Endothelial cell of umbilical vein (primary cell): ENCODE data around the gene NYAP2. TPM values are rescaled to one million over a fixed set of nuclear protein-coding genes. Genes with fewer than 3 reads are reported as not detected.

Experiments used
- BruUV-seq: library from RNA; stranded (reverse); fragments of 400-500 nt; replicated peaks from 2 replicates; lab custom pipeline; 2021; lab: Mats Ljungman, UMichigan
- CTCF ChIA-PET: fragments of 300-600, 350-600 bp; sonication (Branson Sonifier 250); formaldehyde crosslinking; loops from one replicate; lab custom pipeline; 2021; ENCODE audit warnings: antibody characterized with exemption, inconsistent platforms; lab: Charles Lee
- POLR2A ChIA-PET: fragments of 300-600, 350-600 bp; sonication (Branson Sonifier 250); formaldehyde crosslinking; loops from one replicate; lab custom pipeline; 2021; ENCODE audit warnings: antibody characterized with exemption, inconsistent platforms; lab: Charles Lee
- DNase-seq: peaks from one replicate; pipeline ENCODE4 v3.0.0-alpha.2; 2011; ENCODE audit warnings: low read depth, low spot score
- FAIRE-seq: peaks from 2 replicates; lab custom pipeline; 2011; peaks lifted over from hg19 to GRCh38; lab: Jason Lieb, UNC
- H2AFZ ChIP-seq: 2 replicates; pipeline ENCODE4 v1.6.0; 2012; ENCODE audit warnings: low read depth, low read length, control low read depth, inconsistent platforms
- H3K27ac ChIP-seq: 2 replicates; pipeline ENCODE4 v1.5.1; 2011; ENCODE audit warnings: low read depth, mild to moderate bottlenecking, control low read depth, low read length, moderate library complexity; ENCODE audit not compliant: insufficient read depth
- H3K27me3 ChIP-seq, 2 experiments: 2 replicates each; pipeline versions ENCODE4 v1.6.0 to v1.6.1; 2011; ENCODE audit warnings: low read length in 2 of 2, mixed read lengths in 1 of 2; ENCODE audit not compliant: control insufficient read depth in 2 of 2, insufficient read depth in 2 of 2
- H3K36me3 ChIP-seq, 2 experiments: 2 replicates in 1 of 2; 3 replicates in 1 of 2; pipeline ENCODE4 v1.5.1; 2011; ENCODE audit warnings: low read length in 2 of 2, mild to moderate bottlenecking in 1 of 2, moderate library complexity in 1 of 2; ENCODE audit not compliant: control insufficient read depth in 2 of 2, insufficient read depth in 2 of 2; ENCODE audit errors: extremely low read depth in 1 of 2
- H3K4me1 ChIP-seq: 3 replicates; pipeline ENCODE4 v1.5.1; 2011; ENCODE audit warnings: mild to moderate bottlenecking, low read length; ENCODE audit not compliant: control insufficient read depth, insufficient read depth; ENCODE audit errors: extremely low read depth
- H3K4me2 ChIP-seq: 2 replicates; pipeline ENCODE4 v1.6.1; 2011; ENCODE audit warnings: low read length, control low read depth, mixed read lengths; ENCODE audit not compliant: insufficient read depth
- H3K4me3 ChIP-seq, 3 experiments: fragments of 200-600 bp in 1 of 3; sonication (generic), shearing (Covaris generic) in 1 of 3; replicated peaks in 1 of 3; 2 replicates each; pipeline ENCODE4 v1.5.1; 2011 to 2016; ENCODE audit warnings: control low read depth in 3 of 3, low read length in 3 of 3, mild to moderate bottlenecking in 2 of 3, inconsistent platforms in 1 of 3, low read depth in 1 of 3, moderate library complexity in 1 of 3; ENCODE audit not compliant: insufficient read depth in 1 of 3
- H3K79me2 ChIP-seq: 2 replicates; pipeline ENCODE4 v1.6.0; 2012; ENCODE audit warnings: low read length, inconsistent platforms; ENCODE audit not compliant: control insufficient read depth, insufficient read depth
- H3K9ac ChIP-seq: replicated peaks from 2 replicates; pipeline ENCODE3; 2011; ENCODE audit warnings: low read length, control low read depth; ENCODE audit not compliant: insufficient read depth; ENCODE audit errors: extremely low read depth
- H3K9me1 ChIP-seq: replicated peaks from 3 replicates; pipeline ENCODE4 v1.6.0; 2011; ENCODE audit warnings: mild to moderate bottlenecking, low read length; ENCODE audit not compliant: control insufficient read depth, insufficient read depth; ENCODE audit errors: extremely low read depth
- H3K9me3 ChIP-seq: replicated peaks from 2 replicates; pipeline ENCODE4 v1.5.1; 2012; ENCODE audit warnings: low read length, inconsistent platforms; ENCODE audit not compliant: control insufficient read depth, insufficient read depth
- H4K20me1 ChIP-seq: replicated peaks from 2 replicates; pipeline ENCODE3; 2011; ENCODE audit warnings: mild to moderate bottlenecking, low read length; ENCODE audit not compliant: control insufficient read depth, insufficient read depth; ENCODE audit errors: extremely low read depth
- EZH2 ChIP-seq: IDR thresholded peaks from 2 replicates; pipeline ENCODE4 v1.6.1; 2012; ENCODE audit warnings: borderline replicate concordance, low read depth, mild to moderate bottlenecking, moderate library complexity, low read length, inconsistent platforms; ENCODE audit not compliant: severe bottlenecking
- FOS ChIP-seq: IDR thresholded peaks from 2 replicates; pipeline ENCODE4 v1.6.1; 2011; ENCODE audit warnings: mild to moderate bottlenecking, low read length, moderate library complexity, borderline replicate concordance; ENCODE audit not compliant: insufficient read depth
- GATA2 ChIP-seq: IDR thresholded peaks from 2 replicates; pipeline ENCODE4 v1.7.0; 2011; ENCODE audit warnings: low read depth, mild to moderate bottlenecking, moderate library complexity, mixed read lengths, low read length; ENCODE audit not compliant: insufficient read length, insufficient read depth
- JUN ChIP-seq: IDR thresholded peaks from 2 replicates; pipeline ENCODE4 v1.6.1; 2011; ENCODE audit warnings: borderline replicate concordance, low read depth; ENCODE audit not compliant: insufficient read length, insufficient read depth
- MYC ChIP-seq: IDR thresholded peaks from one replicate; pipeline ENCODE4 v1.6.1; 2011; ENCODE audit warnings: mild to moderate bottlenecking, low read depth, low read length
- POLR2A ChIP-seq: IDR thresholded peaks from 2 replicates; pipeline ENCODE4 v1.6.1; 2012; ENCODE audit warnings: low read depth, mild to moderate bottlenecking, control low read depth, low read length
- POLR2AphosphoS5 ChIP-seq: IDR thresholded peaks from 2 replicates; pipeline ENCODE4 v1.6.1; 2012; ENCODE audit warnings: low read depth, mild to moderate bottlenecking, control low read depth, low read length, moderate library complexity; ENCODE audit not compliant: insufficient read depth
- dilution Hi-C: fragments of 300-500 bp; cut with MboI; formaldehyde crosslinking; loops from one replicate; pipeline ENCODE4 v1.15.0; 2019; ENCODE audit warnings: low sequenced_read_pairs; ENCODE audit not compliant: extremely low pct_ligation_motif_present
- intact Hi-C: fragments of 100-400 bp; cut with micrococcal nuclease; formaldehyde crosslinking; loops from one replicate; pipeline ENCODE4 v1.10.0; 2022
- polyA plus RNA-seq, 4 experiments: library from polyadenylated mRNA; depleted of rRNA in 3 of 4; stranded (reverse) in 3 of 4; unstranded in 1 of 4; fragments of >200 nt; gene quantifications; 2 replicates each; pipeline versions ENCODE4 v1.2.1 to v1.2.3, GENCODE V29; 2011 to 2012; ENCODE audit warnings: missing spikeins in 1 of 4
- total RNA-seq: library from RNA; stranded (reverse); gene quantifications from 2 replicates; pipeline ENCODE4 v1.2.3, GENCODE V29; 2021
- TF ChIP-seq, protein P1 (sequence below), 2 donors: IDR thresholded peaks; 1 replicate in 1 of 2; 2 replicates in 1 of 2; pipeline ENCODE4 v1.5.1; 2011; ENCODE audit warnings: low read length in 2 of 2, mild to moderate bottlenecking in 2 of 2, moderate library complexity in 2 of 2, control low read depth in 1 of 2, inconsistent platforms in 1 of 2, low read depth in 1 of 2; ENCODE audit not compliant: insufficient read depth in 1 of 2; ENCODE audit errors: extremely low read depth in 1 of 2
- TF ChIP-seq, protein P2 (sequence below): IDR thresholded peaks from 2 replicates; pipeline ENCODE4 v1.6.1; 2011; ENCODE audit not compliant: insufficient read depth, insufficient read length

NYAP2 gene
- total and polyA plus RNA-seq, 2 donors (not counting 3 experiments of a cell fraction or from before 2014, with no cell fraction given), result not detected

DNA sequence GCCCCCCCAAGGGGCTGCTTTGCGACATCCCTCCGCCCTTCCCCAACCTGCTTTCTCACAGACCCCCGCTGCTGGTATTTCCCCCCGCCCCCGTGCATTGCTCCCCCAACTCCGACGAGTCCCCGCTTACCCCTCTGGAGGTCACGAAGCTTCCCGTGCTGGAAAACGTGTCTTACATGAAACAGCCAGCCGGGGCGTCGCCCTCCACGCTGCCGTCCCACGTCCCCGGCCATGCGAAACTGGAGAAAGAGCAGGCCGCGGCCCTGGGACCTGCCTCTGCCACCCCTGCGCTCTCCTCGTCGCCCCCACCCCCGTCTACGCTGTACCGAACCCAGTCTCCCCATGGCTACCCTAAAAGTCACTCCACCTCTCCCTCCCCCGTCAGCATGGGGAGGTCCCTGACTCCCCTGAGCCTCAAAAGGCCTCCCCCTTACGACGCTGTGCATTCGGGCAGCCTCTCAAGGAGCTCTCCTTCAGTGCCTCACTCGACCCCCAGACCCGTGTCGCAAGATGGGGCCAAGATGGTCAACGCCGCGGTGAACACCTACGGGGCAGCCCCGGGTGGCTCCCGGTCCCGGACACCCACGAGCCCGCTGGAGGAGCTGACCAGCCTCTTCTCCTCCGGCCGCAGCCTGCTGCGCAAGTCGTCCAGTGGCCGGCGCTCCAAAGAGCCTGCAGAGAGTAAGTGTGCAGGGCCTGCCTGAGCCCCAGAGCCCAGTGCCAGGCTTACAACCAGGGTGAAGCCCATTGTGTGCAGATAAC is 183.0 kb downstream of the NYAP2 start:
- intact Hi-C loops, result no loop called here
- H3K4me2 ChIP-seq, result no peak overlapping the region
- FAIRE-seq, result no peak

More for the DNA sequence above, 183.0 kb downstream of the NYAP2 start:
- Histone ChIP-seq H3K9ac (no peak overlapping the region), H3K36me3 (no peaks in the 10 kb centered on the region), H3K4me1 (no peaks in the 10 kb centered on the region), H4K20me1 (no peaks in the 10 kb centered on the region), H3K27ac (no peak overlapping the region), H3K4me3 (no peak overlapping the region), H3K27me3 (no peaks in the 10 kb centered on the region), H3K79me2 (no peaks in the 10 kb centered on the region), H3K9me3 (no peaks in the 10 kb centered on the region), H3K9me1 (no peaks in the 10 kb centered on the region), H2AFZ (no peak overlapping the region)
- ChIA-PET POLR2A (no interaction called here), CTCF (no interaction called here)
- dilution Hi-C loops, result no loop called here
- no peak for TF ChIP-seq GATA2
- no peak for TF ChIP-seq JUN
- no peak for TF ChIP-seq POLR2A
- TF ChIP-seq POLR2AphosphoS5, result no peak
- no peak for TF ChIP-seq EZH2
- TF ChIP-seq MYC, result no peak
- no peak for TF ChIP-seq FOS
- TF ChIP-seq, protein P1, sequence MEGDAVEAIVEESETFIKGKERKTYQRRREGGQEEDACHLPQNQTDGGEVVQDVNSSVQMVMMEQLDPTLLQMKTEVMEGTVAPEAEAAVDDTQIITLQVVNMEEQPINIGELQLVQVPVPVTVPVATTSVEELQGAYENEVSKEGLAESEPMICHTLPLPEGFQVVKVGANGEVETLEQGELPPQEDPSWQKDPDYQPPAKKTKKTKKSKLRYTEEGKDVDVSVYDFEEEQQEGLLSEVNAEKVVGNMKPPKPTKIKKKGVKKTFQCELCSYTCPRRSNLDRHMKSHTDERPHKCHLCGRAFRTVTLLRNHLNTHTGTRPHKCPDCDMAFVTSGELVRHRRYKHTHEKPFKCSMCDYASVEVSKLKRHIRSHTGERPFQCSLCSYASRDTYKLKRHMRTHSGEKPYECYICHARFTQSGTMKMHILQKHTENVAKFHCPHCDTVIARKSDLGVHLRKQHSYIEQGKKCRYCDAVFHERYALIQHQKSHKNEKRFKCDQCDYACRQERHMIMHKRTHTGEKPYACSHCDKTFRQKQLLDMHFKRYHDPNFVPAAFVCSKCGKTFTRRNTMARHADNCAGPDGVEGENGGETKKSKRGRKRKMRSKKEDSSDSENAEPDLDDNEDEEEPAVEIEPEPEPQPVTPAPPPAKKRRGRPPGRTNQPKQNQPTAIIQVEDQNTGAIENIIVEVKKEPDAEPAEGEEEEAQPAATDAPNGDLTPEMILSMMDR (IDR thresholded peaks at IDR 0.05; ENCODE audit: extremely low read depth in 1 of 2, insufficient read depth in 1 of 2, low read depth in 1 of 2, low read length in 2 of 2), result no peak
- TF ChIP-seq, protein P2, sequence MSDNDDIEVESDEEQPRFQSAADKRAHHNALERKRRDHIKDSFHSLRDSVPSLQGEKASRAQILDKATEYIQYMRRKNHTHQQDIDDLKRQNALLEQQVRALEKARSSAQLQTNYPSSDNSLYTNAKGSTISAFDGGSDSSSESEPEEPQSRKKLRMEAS, result no peak
- no peak for DNase-seq
- BruUV-seq, result no TSS peak
